A673 (cell line): ENCODE measurements around the gene PAGR1. TPM values are rescaled to one million over a fixed set of nuclear protein-coding genes. Genes with fewer than 3 reads are reported as not detected.

Experiments
- BruUV-seq: library from RNA; stranded (reverse); fragments of 400-500 nt; replicated peaks from 2 replicates; lab custom pipeline; 2021; lab: Mats Ljungman, UMichigan
- CTCF ChIA-PET: fragments of 300-600 bp; sonication (Branson Sonifier 250); formaldehyde crosslinking; loops from one replicate; lab custom pipeline; 2022; ENCODE audit warnings: antibody characterized with exemption; lab: Charles Lee
- POLR2A ChIA-PET: fragments of 300-600 bp; sonication (Branson Sonifier 250); formaldehyde crosslinking; loops from one replicate; lab custom pipeline; 2022; ENCODE audit warnings: antibody characterized with exemption; ENCODE audit not compliant: low non-redundant PET; lab: Charles Lee
- DNase-seq: peaks from one replicate; pipeline ENCODE4 v3.0.0-alpha.2; 2015; ENCODE audit warnings: low spot score
- H3K27ac ChIP-seq: fragments of 200-600 bp; sonication (generic); 2 replicates; pipeline ENCODE4 v1.5.1; 2016; ENCODE audit warnings: mixed run types, low read depth, mild to moderate bottlenecking, mixed read lengths, antibody characterized with exemption, low read length; ENCODE audit not compliant: poor library complexity, severe bottlenecking
- H3K27me3 ChIP-seq: fragments of 200-600 bp; sonication (generic); replicated peaks from 2 replicates; pipeline ENCODE4 v1.6.1; 2017; ENCODE audit warnings: mixed run types, low read depth, mild to moderate bottlenecking, mixed read lengths, antibody characterized with exemption, low read length; ENCODE audit not compliant: insufficient read depth, poor library complexity
- H3K36me3 ChIP-seq: fragments of 200-600 bp; sonication (generic); 2 replicates; pipeline ENCODE4 v1.6.1; 2016; ENCODE audit warnings: mixed run types, mild to moderate bottlenecking, mixed read lengths, antibody characterized with exemption, low read length; ENCODE audit not compliant: insufficient read depth, poor library complexity, severe bottlenecking
- H3K4me1 ChIP-seq: fragments of 200-600 bp; sonication (generic); 2 replicates; pipeline ENCODE4 v1.6.1; 2017; ENCODE audit warnings: mixed run types, mild to moderate bottlenecking, mixed read lengths, antibody characterized with exemption, low read length; ENCODE audit not compliant: insufficient read depth, poor library complexity, severe bottlenecking
- H3K4me3 ChIP-seq: fragments of 200-600 bp; sonication (generic); 2 replicates; pipeline ENCODE4 v1.5.1; 2016; ENCODE audit warnings: low read depth, mixed run types, mild to moderate bottlenecking, mixed read lengths, low read length; ENCODE audit not compliant: poor library complexity, severe bottlenecking
- H3K9me3 ChIP-seq: fragments of 200-600 bp; sonication (generic); 2 replicates; pipeline ENCODE4 v1.6.1; 2016; ENCODE audit warnings: mixed run types, low read depth, mild to moderate bottlenecking, mixed read lengths, antibody characterized with exemption, low read length; ENCODE audit not compliant: poor library complexity, severe bottlenecking
- EZH2 ChIP-seq: fragments of 200-600 bp; sonication (generic); IDR thresholded peaks from 2 replicates; pipeline ENCODE4 v1.6.1; 2017; ENCODE audit warnings: borderline replicate concordance, low read depth, mild to moderate bottlenecking, mixed read lengths, antibody characterized with exemption, low read length; ENCODE audit not compliant: poor library complexity, severe bottlenecking
- intact Hi-C: fragments of 100-400 bp; cut with micrococcal nuclease; formaldehyde crosslinking; loops from one replicate; pipeline ENCODE4 v1.10.0; 2022; ENCODE audit not compliant: unreplicated experiment
- total RNA-seq: library from RNA; stranded (reverse); gene quantifications from 2 replicates; pipeline ENCODE4 v1.2.3, GENCODE V29; 2021
- TF ChIP-seq, protein P1 (sequence below): fragments of 300-800, 200-600 bp; sonication (generic); conservative IDR thresholded peaks from 2 replicates; pipeline ENCODE4 v1.5.1; 2017; ENCODE audit warnings: low read depth, mild to moderate bottlenecking, antibody characterized with exemption, low read length, moderate library complexity, mixed read lengths

The PAGR1 gene
- total RNA-seq, 1 experiment from 2014 or later = 47.4 TPM

DNA sequence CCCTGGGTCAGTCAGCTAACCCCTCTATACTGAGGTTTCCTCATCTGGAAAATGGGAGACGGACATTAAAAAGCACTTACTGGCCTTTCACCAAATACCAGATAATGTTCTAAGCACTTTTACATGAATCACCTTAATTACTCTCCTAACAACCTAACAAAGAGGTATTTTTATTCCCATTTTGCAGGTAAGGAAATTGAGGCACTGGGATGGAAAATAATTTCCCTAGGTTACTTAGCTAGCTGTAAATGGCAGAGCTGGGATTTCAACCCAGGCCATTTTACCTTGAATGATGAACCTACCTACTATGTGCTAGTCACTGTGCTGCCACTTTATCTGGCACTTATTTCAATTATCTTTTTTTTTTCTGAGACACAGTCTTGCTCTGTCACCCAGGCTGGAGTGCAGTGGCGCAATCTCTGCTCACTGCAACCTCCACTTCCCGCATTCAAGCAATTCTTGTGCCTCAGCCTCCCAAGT lies 21.7 kb upstream of the PAGR1 start:
- no peaks in the 10 kb centered on the region for H3K27me3 ChIP-seq
- H3K9me3 ChIP-seq = no peaks in the 10 kb centered on the region
- BruUV-seq = no TSS peak
- no peak overlapping the region for H3K27ac ChIP-seq
- intact Hi-C loops = no loop called here
- POLR2A ChIA-PET = interaction anchor here (0.6 kb wide), 1 partner anchor 31 kb away, joined by 3 read pairs; no protein-coding TSS in a partner anchor
- H3K36me3 ChIP-seq = peaks cover 52% of the 10 kb centered on the region
- no peak overlapping the region for H3K4me3 ChIP-seq
- peaks cover 11% of the 10 kb centered on the region for H3K4me1 ChIP-seq
- TF ChIP-seq, protein P1, sequence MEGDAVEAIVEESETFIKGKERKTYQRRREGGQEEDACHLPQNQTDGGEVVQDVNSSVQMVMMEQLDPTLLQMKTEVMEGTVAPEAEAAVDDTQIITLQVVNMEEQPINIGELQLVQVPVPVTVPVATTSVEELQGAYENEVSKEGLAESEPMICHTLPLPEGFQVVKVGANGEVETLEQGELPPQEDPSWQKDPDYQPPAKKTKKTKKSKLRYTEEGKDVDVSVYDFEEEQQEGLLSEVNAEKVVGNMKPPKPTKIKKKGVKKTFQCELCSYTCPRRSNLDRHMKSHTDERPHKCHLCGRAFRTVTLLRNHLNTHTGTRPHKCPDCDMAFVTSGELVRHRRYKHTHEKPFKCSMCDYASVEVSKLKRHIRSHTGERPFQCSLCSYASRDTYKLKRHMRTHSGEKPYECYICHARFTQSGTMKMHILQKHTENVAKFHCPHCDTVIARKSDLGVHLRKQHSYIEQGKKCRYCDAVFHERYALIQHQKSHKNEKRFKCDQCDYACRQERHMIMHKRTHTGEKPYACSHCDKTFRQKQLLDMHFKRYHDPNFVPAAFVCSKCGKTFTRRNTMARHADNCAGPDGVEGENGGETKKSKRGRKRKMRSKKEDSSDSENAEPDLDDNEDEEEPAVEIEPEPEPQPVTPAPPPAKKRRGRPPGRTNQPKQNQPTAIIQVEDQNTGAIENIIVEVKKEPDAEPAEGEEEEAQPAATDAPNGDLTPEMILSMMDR = no peak
- no peak for TF ChIP-seq EZH2
- CTCF ChIA-PET = no interaction called here
- DNase-seq = no peak

DNA sequence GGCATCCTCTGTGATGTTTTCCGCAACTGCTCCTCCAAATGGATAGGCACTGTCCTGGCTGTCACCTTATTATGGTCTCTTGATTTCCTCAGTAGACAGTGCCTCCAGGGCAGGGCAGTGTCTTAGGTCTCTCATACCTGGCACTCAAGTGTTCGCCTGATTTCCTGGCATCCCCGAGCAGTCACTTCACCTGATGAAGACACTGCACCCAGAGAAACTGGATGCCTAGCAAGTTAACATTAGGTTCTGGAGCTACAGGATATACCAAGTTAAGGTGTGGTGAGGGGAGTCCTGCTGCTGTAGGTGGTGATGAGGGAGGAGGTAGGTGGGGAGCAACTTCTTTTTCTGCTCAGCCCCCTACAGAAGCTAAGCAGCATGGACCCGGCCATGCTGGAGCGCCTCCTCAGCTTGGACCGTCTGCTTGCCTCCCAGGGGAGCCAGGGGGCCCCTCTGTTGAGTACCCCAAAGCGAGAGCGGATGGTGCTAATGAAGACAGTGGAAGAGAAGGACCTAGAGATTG lies 13.5 kb upstream of the PAGR1 start:
- H3K4me3 ChIP-seq = no peak overlapping the region
- TF ChIP-seq, protein P1 = no peak
- TF ChIP-seq EZH2 = no peak
- DNase-seq = no peak
- H3K27ac ChIP-seq = no peak overlapping the region
- peaks cover 6% of the 10 kb centered on the region for H3K4me1 ChIP-seq
- intact Hi-C loops = no loop called here
- H3K36me3 ChIP-seq = peaks cover 69% of the 10 kb centered on the region
- no TSS peak for BruUV-seq
- no peaks in the 10 kb centered on the region for H3K9me3 ChIP-seq
- ChIA-PET POLR2A (interaction anchor here (0.6 kb wide), 1 partner anchor 1248 kb away, joined by 13 read pairs; no protein-coding TSS in a partner anchor), CTCF (no interaction called here)
- H3K27me3 ChIP-seq = no peaks in the 10 kb centered on the region

DNA sequence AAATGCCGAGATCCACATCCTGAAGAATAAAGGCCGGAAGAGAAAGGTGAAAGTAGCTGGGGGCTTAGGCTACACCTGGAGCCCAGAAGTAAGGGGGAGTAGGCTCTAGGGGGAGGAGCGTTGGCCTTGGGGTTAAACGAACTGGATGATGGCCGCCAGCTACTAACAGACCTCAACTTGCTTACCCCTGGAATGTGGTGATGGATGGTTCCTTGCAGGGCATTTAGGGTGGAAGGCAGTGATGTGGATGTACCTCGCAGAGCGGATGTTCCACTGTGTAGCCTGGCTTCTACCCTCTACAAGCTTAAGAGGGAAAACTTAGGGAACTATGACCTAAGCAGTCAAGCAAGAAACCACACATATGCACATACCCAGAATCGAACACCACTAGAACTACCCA lies 11.9 kb upstream of the PAGR1 start:
- peak overlapping the region; percentile 89 for H3K27ac ChIP-seq
- peaks cover 63% of the 10 kb centered on the region for H3K36me3 ChIP-seq
- H3K9me3 ChIP-seq = no peaks in the 10 kb centered on the region
- ChIA-PET POLR2A (interaction anchor here (0.7 kb wide), 1 partner anchor 90 kb away, joined by 3 read pairs; no protein-coding TSS in a partner anchor), CTCF (interaction anchor here (0.6 kb wide), 1 partner anchor 227 kb away, joined by 5 read pairs; the partner anchor contains the start of gene TLCD3B)
- TF ChIP-seq EZH2 = no peak
- TF ChIP-seq, protein P1 = no peak
- H3K4me1 ChIP-seq = peaks cover 14% of the 10 kb centered on the region
- no TSS peak for BruUV-seq
- H3K27me3 ChIP-seq = no peaks in the 10 kb centered on the region
- intact Hi-C loops = no loop called here
- H3K4me3 ChIP-seq = no peak overlapping the region
- no peak for DNase-seq
